HT-29 (cell line): ENCODE measurements around the gene MARCHF10. TPM values are rescaled to one million over a fixed set of nuclear protein-coding genes. Genes with fewer than 3 reads are reported as not detected.

Experiments used
- DNase-seq: peaks from one replicate; pipeline ENCODE4 v3.0.0-alpha.2; 2015; ENCODE audit warnings: low spot score
- total RNA-seq: library from RNA; depleted of rRNA; stranded (reverse); fragments of >200 nt; shearing (Covaris generic); gene quantifications from 2 replicates; pipeline ENCODE4 v1.2.3, GENCODE V29; 2014

MARCHF10 gene
- total RNA-seq, 1 experiment from 2014 or later = not detected

DNA sequence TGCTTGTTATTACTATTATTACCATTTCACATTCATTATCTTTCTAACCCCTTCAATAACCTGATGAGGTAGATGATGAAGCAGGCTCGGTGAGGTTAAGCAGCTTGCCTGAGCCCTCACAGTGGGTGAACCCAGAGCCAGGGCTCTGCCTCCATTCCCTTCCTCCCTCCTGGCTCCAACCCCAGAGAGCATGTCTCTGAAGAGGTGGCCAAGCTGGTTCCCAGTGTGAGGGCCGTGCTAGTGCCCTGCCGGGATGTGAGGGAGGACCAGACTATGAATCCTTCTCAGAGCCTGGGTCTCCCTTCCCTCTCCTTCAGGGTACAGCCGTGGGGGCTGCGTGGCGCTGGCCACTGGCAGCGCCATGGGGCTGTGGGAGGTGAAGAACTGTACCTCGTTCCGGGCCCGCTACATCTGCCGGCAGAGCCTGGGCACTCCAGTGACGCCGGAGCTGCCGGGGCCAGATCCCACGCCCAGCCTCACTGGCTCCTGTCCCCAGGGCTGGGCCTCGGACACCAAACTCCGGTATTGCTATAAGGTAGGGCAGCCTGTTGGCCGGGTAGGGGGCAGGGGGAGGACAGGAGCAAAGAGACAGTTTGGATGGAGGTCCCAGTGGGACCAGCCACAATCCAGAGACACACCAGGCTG, 131.0 kb downstream of the MARCHF10 start:
- DNase-seq = no peak

DNA sequence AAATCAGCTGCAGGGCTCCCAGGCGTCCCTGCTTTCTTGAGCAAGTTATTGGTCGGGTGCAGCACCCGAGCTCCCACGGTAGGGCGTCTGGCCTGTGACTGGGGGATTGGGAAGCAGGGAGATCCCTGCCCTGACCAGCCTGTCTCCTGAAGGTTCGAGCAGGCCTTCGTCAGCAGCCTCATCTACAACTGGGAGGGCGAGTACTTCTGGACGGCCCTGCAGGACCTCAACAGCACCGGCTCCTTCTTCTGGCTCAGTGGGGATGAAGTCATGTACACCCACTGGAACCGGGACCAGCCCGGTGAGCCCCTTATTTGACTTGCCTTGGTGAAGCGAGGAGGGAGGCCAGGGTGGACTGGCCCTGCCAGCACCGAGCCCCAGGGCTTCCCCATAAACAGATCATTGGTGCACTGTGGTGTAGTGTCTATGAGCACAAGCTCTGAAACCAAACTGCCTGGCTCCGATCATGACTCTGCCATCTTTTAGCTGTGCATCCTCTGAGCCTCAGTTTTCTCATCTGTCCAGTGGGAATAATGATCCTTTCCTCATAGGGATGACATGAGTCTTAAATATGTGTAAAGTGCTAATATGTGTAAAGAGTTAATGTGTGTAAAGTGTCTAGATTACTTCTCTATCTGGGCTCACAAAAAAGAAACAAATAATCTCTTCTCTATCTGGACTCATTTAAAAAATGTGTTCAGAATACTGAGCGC, 131.7 kb downstream of the MARCHF10 start:
- no peak for DNase-seq

DNA sequence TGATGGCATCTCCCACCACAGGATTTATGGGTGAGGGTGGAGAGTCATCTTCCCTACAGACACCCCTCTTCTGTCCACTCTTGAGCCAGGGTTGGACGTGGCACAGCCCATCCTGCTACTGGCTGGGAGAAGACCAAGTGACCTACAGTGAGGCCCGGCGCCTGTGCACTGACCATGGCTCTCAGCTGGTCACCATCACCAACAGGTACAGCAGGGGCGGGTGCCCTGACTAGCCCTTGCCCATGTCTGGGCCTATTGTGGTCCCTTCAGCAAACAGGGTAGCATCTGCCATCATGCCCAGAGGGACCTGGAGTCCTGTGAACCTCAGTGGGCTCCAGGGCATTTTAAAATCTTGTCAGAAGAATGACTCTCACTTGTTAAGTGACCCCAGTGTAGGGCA, 132.4 kb downstream of the MARCHF10 start:
- no peak for DNase-seq

DNA sequence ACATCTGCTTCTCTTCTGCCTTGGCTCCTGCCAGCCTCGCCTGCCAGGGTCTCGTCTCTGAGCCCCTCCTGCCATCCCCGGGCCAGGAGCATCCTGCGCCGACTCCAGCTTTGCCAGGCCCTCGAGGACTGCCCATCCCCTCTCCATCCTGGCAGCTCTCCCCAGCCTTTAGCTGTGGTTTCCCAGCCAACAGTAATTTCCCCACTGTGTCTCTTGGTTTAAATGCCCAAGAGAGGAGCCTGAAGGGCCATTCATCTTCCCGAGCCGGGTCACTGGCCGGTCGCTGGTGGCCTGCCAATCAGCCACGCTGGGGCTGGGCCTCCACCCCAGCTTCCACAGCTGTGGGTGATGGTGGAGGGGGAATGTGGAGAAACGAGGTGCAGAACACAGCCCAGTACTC, 132.9 kb downstream of the MARCHF10 start:
- no peak for DNase-seq

DNA sequence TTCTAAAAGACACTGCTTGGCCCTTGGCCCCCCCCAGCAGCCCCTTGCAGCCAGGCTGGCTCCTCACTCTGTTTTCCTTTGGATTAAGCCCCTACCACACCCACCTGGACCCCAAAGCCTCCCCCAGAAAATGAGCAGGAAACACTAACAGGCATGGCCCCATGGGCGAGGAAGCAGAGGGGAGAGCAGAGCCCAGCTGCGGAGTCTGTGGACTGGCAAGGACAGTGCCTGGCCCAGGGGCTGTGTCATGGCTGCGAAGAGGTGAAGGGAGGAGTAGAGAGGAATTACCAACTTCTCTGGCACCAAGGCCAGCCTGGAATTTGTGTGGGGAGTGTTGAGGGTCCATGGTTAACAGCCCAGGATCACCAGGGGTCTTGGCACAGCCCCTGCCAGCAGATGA, 133.3 kb downstream of the MARCHF10 start:
- DNase-seq = no peak

DNA sequence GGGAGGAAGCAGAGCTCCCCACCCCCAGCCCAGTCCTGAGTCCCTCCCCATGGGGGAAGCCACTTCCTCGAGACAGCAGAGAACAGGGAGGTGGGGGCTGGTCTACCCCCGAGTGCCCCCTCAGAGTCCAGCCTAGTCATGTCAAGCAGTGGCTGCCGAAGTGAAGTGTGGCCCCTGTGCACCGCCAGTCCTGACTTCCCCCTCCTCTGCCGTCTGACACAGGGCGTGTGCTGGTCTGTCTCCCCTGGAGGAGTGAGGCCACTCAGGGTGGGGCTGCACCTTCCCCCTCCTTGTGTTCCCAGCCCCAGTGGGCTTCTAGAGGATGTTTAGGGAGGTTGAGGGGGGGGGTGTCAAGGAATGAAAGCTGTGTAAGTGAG, 133.8 kb downstream of the MARCHF10 start:
- DNase-seq = no peak

DNA sequence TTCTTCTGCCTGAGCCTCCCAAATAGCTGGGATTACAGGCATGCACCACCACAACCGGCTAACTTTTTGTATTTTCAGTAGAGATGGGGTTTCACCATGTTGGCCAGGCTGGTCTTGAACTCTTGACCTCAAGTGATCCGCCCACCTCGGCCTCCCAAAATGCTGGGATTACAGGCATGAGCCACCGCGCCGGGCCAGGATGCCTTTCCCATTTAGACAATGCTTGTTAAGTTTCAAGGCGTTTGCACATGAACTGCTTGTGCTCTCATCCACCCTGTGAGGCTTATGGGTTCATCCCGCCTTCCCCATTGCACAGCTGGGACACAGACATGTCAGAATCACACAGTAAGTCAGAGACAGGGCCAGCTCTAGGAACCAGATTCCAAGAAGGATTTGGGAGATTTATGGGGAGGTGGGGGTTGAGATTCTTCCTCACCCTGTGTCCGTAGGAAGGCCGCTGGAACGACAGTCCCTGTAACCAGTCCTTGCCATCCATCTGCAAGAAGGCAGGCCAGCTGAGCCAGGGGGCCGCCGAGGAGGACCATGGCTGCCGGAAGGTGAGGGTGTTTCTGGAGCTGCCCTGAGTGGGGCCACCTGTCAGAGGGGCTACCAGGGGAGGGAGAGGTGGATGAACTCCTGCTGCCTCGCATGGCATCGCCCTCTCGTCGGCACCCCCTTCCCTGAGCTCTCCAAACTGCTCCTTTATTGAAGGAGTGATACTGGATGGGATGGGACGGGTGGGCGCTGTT, 134.3 kb downstream of the MARCHF10 start:
- DNase-seq = no peak

DNA sequence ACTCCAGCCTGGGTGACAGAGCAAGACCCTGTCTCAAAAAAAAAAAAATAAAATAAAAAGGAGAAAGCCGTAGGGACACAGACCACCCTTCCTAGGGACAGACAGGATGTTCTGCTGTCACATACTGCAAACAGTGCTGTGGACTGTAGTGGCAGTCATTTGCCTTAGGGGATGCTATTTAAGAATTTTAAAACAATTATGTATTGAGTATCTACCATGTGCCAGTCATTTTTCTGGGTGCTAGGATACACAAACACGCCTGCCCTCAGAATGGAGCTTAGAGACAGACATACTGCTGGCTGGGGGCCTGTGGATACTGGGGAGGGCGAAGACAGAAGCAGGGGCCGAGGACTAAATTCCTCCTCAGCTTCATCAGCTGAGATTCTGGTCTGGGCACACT, 135.2 kb downstream of the MARCHF10 start:
- DNase-seq = no peak

DNA sequence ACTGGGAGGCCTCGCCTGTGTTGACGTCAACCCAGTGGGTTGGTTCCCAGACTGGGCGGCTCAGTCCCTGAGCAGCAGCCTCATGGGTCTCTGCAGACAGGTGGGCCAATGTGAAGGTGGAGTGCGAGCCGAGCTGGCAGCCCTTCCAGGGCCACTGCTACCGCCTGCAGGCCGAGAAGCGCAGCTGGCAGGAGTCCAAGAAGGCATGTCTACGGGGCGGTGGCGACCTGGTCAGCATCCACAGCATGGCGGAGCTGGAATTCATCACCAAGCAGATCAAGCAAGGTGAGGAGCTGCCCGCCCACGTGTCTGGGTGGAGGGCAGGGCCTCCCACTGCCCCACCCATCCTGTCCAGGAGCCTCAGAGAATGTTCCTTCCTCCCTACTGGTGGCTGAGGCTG, 136.6 kb downstream of the MARCHF10 start:
- DNase-seq = peak; percentile 89

DNA sequence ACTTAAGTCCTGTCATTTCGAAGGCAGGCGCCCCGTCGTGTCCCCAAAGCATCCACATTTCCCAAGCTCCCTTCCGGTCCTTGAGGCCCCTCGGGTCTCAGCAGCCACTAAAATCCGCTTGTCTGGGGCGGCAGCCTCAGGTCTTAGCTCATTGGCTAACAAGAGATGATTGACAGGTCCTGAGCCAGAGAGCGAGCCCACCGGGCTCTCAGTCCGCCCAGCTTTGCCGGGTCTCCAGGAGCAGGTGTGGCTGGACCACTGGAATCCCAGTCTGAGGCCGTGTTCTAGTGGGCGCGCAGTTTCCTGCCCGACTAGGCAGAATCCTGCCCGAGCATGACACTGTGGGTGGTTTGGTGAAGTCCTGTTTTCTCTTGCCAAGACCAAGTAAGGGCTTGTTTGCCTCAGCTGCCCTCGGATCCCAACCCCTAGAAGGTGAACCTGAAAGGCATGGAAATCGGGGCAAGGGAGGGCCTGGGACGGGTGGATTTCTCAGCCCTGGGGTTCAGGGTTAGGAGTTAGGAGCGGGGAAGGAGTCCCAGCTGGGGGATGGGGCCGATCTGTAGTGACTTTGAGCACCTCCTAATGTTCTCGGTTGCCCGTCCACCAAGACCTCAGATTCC, 137.8 kb downstream of the MARCHF10 start:
- no peak for DNase-seq

DNA sequence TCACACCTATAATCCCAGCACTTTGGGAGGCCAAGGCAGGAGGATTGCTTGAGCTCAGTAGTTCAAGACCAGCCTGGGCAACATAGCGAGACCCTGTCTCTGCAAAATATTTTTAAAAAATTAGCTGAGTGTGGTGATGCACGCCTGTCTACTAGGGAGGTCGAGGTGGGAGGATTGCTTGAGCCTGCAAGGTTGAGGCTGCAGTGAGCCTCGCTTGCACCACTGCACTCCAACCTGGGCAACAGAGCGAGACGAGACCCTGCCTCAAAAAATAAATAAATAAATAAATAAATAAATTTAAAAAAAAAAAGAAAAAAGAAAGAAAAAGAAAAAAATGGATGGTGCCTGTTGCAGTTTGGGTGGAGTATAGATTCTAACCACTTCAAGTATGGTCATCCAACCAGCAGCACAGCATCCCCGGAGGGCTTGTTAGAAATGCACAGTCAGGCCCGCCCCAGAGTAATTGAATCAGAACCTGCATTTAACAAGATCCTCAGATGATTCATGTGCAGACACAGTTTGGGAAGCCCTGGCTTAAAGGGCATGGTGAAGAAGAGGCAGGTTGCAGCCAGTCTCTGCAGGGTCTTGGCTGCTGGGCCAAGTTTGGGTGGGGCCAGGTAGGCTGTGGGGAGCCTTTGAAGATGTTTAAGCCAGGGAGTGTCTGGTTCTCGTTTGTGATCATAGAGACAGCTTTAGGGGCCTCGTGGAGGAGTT, 139.9 kb downstream of the MARCHF10 start:
- no peak for DNase-seq

DNA sequence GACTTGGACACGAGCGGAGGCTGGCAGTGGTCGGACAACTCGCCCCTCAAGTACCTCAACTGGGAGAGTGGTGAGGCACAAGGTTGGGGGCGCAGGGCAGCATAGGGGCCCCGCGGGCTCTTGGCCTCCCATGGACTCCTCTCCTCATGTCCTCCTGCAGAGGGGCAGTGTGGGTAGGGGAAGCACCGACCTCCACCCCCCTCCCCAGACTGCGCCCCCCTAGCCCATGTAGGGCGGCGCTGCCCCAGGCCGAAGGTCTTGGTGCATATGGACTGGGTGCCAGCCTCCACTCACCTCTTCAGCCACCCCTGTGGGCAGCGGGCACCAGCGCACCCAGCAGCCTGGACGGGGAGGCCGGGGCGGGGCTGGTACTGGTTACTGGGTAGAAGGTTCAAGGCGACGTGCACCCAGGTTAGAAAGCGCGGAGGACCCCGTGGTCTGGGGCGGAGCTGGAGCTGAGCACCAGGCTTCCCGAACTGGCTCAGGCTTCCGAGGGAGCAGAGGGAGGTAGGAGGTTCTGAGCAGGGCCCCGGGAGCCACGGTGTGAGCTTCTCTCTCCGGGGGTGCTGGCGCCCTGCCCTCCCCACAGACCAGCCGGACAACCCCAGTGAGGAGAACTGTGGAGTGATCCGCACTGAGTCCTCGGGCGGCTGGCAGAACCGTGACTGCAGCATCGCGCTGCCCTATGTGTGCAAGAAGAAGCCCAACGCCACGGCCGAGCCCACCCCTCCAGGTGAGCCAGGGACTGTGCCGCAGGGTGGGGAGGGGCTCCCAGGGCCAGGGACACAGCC, 141.1 kb downstream of the MARCHF10 start:
- DNase-seq = no peak

DNA sequence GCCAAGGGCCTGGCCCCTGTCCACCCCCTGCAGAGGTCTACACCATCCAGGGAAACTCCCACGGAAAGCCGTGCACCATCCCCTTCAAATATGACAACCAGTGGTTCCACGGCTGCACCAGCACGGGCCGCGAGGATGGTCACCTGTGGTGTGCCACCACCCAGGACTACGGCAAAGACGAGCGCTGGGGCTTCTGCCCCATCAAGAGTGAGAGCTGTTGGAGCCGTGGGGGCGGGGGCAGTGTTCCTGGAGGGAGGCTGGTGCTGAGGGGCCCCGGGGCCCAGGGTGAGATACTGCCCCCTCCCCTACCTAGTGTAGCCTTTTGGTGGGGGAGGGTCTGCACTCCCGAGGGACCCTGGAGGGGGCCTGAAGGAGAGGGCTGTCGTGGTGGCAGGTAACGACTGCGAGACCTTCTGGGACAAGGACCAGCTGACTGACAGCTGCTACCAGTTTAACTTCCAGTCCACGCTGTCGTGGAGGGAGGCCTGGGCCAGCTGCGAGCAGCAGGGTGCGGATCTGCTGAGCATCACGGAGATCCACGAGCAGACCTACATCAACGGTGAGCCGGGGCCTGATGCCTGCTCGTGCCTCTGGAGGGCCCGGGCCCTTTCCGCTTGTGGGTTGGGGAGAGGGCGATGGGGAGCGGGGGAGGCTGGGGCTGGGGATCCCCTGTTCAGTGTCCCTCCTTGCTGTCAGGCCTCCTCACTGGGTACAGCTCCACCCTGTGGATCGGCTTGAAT, 141.9 kb downstream of the MARCHF10 start:
- DNase-seq = no peak

DNA sequence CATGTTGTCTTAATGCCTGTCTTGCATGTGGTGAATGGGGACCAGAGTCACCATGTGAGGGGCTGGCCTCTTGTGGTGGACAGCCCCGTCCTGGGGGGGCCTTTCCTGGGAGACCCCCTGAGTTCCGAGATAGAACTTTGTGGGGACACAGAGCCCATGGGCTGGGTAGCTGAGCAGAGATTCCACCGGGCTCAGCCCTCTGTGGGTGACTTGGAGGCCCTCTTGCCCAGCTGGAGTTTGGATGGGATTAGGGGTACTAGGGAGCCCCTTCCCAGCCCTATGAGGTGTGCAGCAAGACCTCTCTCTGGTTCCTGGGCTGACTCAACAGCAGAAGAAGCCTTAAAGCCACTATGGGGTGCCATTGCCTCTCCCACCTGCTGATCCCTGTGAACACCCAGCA, 142.5 kb downstream of the MARCHF10 start:
- DNase-seq = no peak

DNA sequence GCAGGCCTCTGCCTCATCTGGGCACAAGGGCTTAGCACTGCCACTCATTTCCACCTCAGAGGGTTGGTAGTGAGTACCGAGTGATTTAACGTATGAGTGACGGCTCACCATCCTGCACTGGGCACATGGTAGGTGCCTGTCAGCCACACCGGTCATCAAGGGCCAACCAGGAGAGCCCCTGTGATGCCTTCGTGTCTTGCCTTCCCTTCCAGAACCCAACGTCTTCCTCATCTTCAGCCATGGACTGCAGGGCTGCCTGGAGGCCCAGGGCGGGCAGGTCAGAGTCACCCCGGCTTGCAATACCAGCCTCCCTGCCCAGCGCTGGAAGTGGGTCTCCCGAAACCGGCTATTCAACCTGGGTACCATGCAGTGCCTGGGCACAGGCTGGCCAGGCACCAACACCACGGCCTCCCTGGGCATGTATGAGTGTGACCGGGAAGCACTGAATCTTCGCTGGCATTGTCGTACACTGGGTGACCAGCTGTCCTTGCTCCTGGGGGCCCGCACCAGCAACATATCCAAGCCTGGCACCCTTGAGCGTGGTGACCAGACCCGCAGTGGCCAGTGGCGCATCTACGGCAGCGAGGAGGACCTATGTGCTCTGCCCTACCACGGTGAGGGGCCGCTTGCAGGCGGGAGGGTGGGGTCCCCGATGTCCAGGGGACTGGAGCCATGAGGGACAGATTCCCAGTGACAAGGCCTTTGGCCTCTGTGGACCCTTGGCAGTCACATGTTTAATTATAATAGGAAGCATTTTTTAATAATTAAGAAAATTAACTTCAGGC, 143.6 kb downstream of the MARCHF10 start:
- DNase-seq = no peak

DNA sequence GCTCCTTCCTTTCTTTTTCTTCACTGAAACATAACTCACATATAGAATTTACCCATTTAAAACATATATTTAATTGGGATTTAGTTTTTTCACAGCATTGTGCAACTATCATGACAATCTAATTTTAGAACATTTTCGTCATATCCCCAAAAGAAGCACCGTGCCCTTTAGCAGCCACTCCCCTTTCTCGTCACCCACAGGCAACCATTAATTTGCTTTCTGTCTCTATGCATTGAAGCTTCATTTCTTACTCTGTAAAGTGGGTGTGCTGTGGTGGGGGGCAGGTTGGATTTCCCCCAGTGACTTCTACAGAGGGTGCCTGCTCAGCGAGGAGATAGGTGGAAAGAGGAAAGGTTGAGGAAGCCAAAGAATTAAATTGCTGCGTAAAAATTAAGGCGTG, 144.8 kb downstream of the MARCHF10 start:
- no peak for DNase-seq

DNA sequence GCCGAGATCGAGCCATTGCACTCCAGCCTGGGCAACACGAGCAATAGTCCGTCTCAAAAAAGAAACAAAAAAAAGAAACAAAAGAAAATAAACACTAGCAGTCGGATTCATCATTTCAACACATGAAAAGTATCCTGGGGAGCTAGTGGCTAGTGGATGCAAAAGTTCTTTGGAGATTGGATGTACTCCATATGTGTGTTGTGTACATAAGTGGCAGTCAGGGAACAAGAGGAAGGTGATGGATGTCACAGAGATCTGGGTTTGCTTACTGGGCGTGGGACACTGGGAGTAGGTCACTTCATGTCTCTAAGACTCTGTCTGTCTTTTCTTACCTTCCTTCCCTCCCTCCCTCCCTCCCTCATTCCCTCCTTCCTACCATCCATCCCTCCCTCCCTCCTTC, 145.3 kb downstream of the MARCHF10 start:
- no peak for DNase-seq

DNA sequence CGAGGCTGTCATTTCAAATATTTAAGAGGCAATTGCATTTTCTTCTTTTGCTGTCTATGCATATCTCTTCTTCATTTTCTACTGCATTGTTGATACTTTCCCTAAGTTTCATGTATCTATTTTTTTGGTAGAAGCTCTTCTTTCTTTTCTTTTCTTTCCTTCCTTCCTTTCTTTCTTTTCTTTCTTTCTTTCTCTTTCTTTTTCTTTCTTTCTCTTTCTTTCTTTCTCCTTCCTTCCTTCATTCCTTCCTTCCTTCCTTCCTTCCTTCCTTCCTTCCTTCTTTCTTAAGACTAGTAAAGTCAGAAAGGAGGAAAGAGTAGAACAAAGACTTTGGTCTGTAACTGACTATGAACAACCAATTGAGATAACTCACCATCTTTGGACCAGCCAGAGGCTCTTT, 146.8 kb downstream of the MARCHF10 start:
- no peak for DNase-seq

DNA sequence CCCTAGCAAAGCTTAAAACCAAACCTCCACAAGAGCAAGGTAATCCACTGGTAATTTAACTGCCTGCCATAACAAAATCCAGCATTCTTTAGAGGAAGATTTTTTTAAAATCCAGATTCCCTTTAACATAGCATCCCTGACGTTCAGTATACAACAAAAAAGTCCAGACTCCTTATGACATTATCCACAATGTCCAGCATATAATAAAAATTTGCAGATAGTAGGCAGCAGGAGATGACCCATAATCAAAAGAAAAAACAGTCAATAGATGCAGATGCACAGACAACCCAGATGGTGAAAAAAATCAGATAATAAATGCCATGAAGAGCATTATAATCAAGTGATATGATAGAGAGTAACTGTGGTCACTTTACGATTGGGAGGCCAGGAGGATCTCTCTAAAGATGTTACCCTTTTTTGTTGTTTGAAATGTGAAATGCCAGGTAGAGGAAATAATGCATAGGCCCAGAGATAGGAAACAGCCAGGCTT, 147.4 kb downstream of the MARCHF10 start:
- DNase-seq = no peak
